Measurements from ENCODE around the gene LRRC4C.

Gene LRRC4C

DNA sequence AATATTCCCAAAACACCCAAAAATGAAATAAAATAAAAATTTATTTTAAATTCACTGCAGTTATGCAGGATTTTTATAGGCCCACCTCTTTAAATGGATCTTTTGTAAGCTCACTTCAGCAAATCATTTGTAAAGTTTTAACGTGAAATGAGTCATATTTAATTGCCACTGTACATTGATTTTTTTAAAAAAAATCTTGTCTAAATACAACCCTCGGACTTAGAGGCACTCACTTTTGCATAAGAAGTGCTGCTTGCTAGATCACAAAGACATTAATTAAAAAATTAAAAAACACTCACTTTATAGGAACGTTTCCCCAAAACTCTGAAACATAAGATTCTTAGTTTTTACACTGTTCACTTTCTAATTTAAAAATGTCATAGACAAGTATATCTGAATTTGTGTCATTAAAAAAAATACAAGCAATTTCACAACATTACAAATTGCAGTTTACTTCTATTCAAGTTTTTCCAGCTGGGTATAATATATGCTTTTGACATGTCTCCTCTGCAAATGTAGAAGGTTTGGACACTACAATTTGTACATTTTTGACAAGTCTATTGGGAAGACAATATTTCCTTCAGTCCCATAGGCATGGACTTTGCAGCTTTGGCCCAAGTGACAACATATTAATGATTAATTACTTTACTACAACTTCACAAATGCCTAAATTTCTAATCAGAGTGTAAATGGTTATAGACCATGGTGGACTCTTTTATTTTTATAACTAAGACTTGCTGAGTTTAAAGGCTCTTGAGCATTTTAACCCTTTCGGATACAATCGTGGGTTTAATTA, 1088.4 kb downstream of the LRRC4C start:
- no peak for DNase-seq (ENCODE audit: low read depth in 3 of 3)

GRCh38 chr11:40360206-40360798, 1099.2 kb downstream of the LRRC4C start:
- no peak for DNase-seq (ENCODE audit: low read depth in 3 of 3)

DNA sequence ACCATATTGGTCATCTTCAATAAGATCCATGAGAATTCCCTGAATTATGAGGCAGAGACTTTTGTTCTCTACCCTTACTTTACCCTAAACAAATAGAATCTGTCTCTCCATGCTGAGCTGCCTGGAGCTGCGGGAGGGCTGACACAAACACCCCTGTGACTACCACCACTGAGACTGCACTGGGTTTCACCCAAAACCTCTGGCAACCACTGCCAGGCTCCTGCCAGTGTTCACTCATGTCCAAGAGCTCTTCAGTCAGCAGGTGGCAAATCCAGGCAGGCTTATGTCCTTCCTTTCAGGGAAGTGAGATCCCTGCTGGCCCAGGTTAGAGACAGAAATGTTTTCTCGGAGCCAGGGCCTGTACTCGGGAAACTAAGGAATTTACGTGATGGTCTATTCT, 1105.3 kb downstream of the LRRC4C start:
- no peak for DNase-seq (ENCODE audit: low read depth in 3 of 3)

GRCh38 chr11:40340911-40341310, 1118.5 kb downstream of the LRRC4C start:
- no peak for DNase-seq (ENCODE audit: low read depth in 3 of 3)

DNA sequence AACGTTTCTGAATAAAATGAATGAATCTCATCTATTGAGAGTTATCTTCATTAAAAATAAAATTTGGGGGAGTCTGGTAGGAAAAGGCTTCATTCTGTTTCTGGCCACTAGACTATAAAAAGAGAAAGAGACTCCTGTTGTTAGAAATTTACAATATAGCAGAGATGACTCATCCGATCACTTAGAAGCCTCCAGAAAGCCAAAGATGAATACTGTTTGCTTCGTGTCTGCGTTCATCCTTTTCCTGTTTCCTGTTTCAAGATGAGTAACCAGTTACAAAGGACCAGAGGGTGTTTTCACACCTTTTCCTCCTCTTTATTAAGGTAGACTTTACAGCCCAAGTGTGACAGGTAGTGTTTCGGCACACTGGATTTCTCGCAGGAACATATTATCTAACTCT, 1120.7 kb downstream of the LRRC4C start:
- DNase-seq (ENCODE audit: low read depth in 3 of 3), result no peak

DNA sequence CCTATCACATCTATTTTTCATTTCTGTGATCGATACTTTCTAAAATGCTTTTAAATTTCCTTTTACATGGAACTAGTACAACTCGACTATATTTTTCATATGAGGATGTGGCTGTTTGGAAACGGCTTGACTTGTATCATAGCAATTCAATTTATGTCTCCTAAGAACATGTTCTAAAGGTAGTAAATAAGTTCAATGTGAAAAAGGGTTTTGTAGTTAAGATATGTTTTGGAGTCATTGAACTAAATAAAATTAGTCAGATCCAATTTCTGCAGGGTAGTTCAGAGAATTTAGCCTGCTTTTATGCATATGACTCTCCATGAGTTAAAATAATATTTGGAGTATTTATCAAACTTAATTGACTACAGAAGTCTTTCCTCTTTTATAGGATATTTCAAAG, 1121.4 kb downstream of the LRRC4C start:
- DNase-seq (ENCODE audit: low read depth in 3 of 3), result no peak

- no peak for DNase-seq (ENCODE audit: low read depth in 3 of 3)
Observed at GRCh38 chr11:40337118-40337517, 1122.3 kb downstream of the LRRC4C start.

- DNase-seq (ENCODE audit: low read depth in 3 of 3), result no peak
Observed at GRCh38 chr11:40328890-40329614, 1130.4 kb downstream of the LRRC4C start.

DNA sequence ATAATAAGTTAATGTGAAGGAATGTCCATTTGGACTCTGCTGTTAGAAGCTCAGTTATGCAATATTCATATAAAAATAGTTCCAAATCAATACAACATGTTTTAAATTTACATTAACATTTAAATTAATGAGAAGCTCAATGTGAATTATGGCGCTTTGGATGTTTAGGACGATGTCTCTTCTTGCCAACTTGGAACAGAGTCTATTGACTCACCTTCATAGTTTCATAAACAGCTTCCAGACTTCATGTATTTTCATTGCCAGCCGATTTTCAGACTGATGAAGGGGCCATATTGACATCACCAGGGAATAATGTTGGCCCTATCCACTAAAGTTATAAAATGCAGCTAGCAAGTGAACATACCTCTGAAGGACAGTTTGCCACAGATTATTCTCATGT, 1136.2 kb downstream of the LRRC4C start:
- no peak for DNase-seq (ENCODE audit: low read depth in 3 of 3)

GRCh38 chr11:40321537-40321936, 1137.9 kb downstream of the LRRC4C start:
- DNase-seq (ENCODE audit: low read depth in 3 of 3), result no peak

- DNase-seq (ENCODE audit: low read depth in 3 of 3), result no peak
Observed at GRCh38 chr11:40316171-40316570, 1143.3 kb downstream of the LRRC4C start.

GRCh38 chr11:40315122-40315521, 1144.3 kb downstream of the LRRC4C start:
- no peak for DNase-seq (ENCODE audit: low read depth in 3 of 3)

DNA sequence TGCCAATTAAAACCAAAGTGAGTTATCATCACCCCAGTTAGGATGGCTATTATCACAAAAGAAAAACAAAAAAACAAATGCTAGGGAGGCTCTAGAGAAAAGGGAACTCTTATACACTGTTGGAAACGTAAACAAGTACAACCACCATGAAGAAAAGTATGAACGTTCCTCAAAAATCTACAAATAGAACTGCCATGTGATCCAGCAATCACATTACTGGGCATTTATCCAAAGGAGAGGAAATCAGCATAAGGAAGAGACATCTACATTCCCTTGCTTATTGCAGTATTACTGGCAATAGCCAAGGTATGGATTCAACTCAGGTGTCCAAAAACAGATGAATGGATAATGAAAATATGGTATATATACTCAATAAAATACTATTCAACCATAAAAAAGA, 1145.1 kb downstream of the LRRC4C start:
- DNase-seq (ENCODE audit: low read depth in 3 of 3), result no peak

DNA sequence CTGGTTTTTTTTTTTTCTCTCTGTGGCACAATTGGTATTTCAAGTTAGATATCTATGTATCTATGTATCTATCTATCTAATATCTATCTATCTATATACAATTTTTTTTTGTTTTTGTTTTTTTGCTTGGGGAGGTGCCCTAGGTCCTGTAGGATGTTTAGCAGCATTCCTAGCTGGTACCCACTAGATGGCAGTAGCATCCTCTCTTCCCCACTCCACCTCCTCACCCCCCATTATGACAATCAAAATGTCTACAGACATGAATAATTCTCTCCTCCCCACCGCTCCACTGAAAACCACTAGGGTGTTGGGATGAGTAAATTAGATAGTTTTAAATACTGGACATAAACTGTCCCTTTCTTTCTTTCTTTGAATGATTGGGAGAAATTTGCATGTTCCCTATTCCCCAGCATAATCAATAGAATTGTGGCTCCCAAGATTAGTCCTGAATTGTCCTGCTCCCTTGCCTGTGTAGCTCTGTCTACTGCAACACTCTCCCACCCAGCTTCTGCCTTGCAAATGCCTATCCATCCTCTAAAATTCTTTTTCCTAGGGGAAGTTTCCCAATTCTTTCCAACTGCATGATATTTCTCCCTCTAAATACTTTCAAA, 1152.4 kb downstream of the LRRC4C start:
- DNase-seq (ENCODE audit: low read depth in 3 of 3), result no peak

GRCh38 chr11:40302669-40303068, 1156.8 kb downstream of the LRRC4C start:
- no peak for DNase-seq (ENCODE audit: low read depth in 3 of 3)

GRCh38 chr11:40295466-40295865, 1164.0 kb downstream of the LRRC4C start:
- no peak for DNase-seq (ENCODE audit: low read depth in 3 of 3)

DNA sequence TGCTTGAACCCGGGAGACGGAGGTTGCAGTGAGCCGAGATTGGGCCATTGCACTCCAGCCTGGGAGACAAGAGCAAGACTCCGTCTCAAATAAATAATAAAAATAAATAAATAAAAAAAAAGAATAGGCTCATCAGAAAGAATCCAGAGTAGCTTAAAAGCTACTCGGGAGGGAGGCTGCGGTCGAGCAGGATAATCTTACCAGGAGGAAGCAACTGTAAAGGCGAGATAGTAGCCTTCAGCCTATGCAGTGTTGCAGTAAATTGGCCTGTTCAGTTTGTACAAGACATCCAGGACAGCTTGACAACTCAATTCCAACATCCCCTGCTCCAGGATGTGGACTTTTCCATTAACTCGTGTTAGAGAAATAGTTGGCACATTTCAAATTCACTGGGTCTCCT, 1164.7 kb downstream of the LRRC4C start:
- DNase-seq (ENCODE audit: low read depth in 3 of 3), result no peak

DNA sequence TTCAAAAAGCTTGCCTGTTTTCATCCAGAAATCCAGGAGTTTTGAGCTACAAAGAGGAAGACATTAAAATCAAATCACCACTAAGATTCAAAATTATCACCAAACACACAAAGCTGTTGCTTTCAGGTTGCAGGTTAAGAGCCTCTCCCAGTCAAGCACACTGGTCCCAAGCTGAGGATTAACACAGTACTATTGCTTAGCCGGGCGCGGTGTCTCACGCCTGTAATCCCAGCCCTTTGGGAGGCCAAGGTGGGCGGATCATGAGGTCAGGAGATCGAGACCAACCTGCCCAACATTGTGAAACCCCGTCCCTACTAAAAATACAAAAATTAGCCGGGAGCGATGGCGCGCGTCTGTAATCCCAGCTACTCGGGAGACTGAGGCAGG, 1165.1 kb downstream of the LRRC4C start:
- DNase-seq (ENCODE audit: low read depth in 3 of 3), result no peak

DNA sequence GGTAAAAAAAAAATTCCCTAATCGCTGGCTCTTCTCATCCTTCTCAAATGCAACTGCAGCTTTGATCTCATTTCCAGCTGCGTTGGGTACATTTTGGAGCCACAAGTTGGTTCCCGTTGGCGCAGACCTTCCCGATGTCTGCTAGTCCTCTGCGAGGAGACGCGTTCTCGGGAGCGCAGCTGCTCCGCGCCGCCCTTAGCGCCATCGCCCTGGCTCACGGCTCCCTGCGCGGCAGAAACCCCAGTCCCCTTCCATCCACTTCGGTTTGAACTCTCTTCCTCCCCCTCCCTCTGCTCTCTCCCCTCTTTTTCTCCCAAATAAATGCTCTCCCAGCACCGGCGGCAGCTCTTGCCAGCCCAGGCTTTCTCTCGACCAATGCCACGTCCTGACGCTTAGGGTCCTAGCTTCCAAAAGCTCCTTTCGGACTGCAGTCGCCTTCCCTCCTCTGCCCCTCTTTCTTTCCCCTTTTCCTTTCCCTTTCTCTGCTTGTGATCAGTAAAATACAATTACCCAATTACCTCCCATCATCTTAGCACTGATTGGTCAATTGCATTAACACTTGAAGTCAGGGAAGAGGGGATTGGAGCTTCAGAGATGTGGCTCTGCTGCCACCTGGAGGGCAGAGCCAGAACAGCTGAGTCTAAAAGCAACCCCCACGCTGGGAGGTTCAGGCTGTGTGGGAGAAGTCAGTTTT, 1165.7 kb downstream of the LRRC4C start:
- DNase-seq (ENCODE audit: low read depth in 3 of 3), result no peak

- no peak for DNase-seq (ENCODE audit: low read depth in 3 of 3)
Observed at GRCh38 chr11:40292721-40293508, 1166.5 kb downstream of the LRRC4C start.

DNA sequence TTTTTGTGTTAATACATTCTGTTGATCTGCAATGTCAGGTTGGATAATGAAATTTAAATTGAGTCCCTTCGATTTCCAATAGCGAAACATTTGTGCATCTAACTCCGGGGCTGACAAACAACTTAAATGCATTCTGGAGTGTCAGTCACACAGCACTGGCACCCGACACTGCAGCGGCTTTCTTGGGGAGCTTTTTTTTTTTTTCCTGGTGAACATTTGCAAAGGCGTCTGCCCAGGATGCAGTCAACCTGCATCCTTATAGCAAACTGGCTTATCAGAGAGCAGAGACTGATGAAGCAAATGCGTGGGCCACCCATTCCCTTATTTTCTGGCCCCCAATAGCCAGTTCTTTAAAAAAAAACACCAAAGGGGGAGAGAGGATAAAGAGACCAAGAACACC, 1167.7 kb downstream of the LRRC4C start:
- DNase-seq (ENCODE audit: low read depth in 3 of 3), result no peak

Measured in stimulated activated CD4-positive, alpha-beta T cell treated with anti-CD3 and anti-CD28 coated beads, TNF-alpha, amount 100 ng/mL, for 4 hours (primary cell).